Measurements from ENCODE around the gene PEX3. TPM values are rescaled to one million over a fixed set of nuclear protein-coding genes. Genes with fewer than 3 reads are reported as not detected.

The PEX3 gene
- total and polyA plus RNA-seq, 10 donors, result 9.0 to 21.2 (median 14.4) TPM

DNA sequence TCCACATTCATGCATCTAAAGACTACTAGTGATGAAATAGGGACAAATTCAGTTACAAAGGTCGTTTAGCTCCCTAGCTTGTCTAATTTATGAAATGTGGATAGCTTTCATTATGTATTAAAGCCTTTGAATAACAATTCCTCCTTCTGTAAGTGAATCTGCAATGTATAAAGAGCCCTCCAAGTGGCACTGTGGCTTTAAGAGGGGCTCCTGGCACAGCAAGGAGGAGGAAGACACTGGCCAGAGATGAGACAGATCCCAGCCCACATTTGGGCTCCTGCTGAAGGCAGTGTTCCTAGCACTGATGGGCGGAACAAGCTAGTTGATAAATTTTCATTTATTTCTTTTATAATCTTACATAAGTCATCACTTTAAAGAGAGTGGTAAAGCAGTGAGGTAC, 78.5 kb downstream of the PEX3 start:
- no peak for DNase-seq
- TF ChIP-seq POLR2AphosphoS5 (IDR thresholded peaks at IDR 0.05) (no peak), POLR2A (IDR thresholded peaks at IDR 0.05) (no peak)
- TF ChIP-seq, protein P1, sequence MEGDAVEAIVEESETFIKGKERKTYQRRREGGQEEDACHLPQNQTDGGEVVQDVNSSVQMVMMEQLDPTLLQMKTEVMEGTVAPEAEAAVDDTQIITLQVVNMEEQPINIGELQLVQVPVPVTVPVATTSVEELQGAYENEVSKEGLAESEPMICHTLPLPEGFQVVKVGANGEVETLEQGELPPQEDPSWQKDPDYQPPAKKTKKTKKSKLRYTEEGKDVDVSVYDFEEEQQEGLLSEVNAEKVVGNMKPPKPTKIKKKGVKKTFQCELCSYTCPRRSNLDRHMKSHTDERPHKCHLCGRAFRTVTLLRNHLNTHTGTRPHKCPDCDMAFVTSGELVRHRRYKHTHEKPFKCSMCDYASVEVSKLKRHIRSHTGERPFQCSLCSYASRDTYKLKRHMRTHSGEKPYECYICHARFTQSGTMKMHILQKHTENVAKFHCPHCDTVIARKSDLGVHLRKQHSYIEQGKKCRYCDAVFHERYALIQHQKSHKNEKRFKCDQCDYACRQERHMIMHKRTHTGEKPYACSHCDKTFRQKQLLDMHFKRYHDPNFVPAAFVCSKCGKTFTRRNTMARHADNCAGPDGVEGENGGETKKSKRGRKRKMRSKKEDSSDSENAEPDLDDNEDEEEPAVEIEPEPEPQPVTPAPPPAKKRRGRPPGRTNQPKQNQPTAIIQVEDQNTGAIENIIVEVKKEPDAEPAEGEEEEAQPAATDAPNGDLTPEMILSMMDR (IDR thresholded peaks at IDR 0.05 in 8 of 11, conservative IDR thresholded peaks at IDR 0.05 in 3 of 11), result no peak
- intact Hi-C loops (cut with DNase I; ENCODE audit: low total_unique reads), result no loop called here
- no peak overlapping the region for H3K4me3 ChIP-seq
- peak overlapping the region in 5 of 8 donors; percentile 28 to 76 (median 68) for H3K27ac ChIP-seq
- H3K27me3 ChIP-seq (replicated peaks in 1 of 7), result no peaks in the 10 kb centered on the region
- peaks cover 0 to 14% (median 9%) of the 10 kb centered on the region in 6 donors for H3K4me1 ChIP-seq
- H3K36me3 ChIP-seq, result no peaks in the 10 kb centered on the region
- 62 to 71% (median 68%) methylated on average over 2 of the region's 2 CpGs for WGBS, 5 donors
- H3K9me3 ChIP-seq, result peaks cover 0 to 2% (median 0%) of the 10 kb centered on the region in 8 donors

DNA sequence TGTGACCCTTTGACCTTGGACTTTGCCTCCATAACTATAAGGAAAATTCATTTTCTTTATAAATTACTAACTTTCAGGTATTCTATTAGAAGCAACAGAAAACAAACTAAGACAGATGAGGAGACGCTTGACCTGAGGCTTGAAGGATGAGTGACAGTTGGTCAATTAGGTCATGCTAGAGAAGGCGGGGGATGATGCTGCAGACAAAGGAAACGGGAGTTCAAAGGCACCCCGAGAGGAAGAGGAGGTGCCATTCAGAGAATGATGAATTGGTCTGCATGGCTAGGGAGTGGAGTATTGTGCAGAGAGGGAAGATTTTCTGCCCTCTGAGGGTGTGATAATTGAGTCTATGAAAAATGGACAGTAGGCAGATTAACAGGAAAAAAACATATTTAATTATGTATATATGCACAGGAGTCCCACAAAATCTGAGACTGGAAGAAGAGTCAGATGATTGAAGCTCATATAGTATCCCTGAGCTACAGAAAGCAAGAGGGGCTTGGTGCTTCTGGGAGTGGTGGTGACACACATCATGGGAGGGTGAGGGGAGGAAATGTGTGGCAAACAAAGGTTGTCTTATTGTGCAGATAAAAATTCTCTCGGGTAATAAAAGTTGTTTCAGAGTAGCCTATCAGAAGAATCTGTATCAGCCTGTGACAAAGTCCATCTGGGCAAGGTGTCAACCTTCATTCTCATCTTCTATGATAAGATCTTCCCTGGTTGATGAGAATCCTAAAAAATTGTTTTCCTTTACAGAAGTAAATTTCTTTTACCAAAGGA, 81.3 kb downstream of the PEX3 start:
- 53 to 68% (median 59%) methylated on average over 5 of the region's 5 CpGs for WGBS, 5 donors
- no peaks in the 10 kb centered on the region for H3K9me3 ChIP-seq
- no peak for TF ChIP-seq POLR2A (IDR thresholded peaks at IDR 0.05)
- TF ChIP-seq POLR2AphosphoS5 (IDR thresholded peaks at IDR 0.05), result no peak
- TF ChIP-seq, protein P1 (IDR thresholded peaks at IDR 0.05 in 8 of 11, conservative IDR thresholded peaks at IDR 0.05 in 3 of 11), result no peak
- H3K4me1 ChIP-seq, result peaks cover 0 to 33% (median 23%) of the 10 kb centered on the region in 6 donors
- H3K27me3 ChIP-seq (replicated peaks in 1 of 7), result no peaks in the 10 kb centered on the region
- DNase-seq, result no peak
- H3K4me3 ChIP-seq, result no peak overlapping the region
- H3K36me3 ChIP-seq, result no peaks in the 10 kb centered on the region
- no peak overlapping the region for H3K27ac ChIP-seq
- intact Hi-C loops (cut with DNase I; ENCODE audit: low total_unique reads), result no loop called here

DNA sequence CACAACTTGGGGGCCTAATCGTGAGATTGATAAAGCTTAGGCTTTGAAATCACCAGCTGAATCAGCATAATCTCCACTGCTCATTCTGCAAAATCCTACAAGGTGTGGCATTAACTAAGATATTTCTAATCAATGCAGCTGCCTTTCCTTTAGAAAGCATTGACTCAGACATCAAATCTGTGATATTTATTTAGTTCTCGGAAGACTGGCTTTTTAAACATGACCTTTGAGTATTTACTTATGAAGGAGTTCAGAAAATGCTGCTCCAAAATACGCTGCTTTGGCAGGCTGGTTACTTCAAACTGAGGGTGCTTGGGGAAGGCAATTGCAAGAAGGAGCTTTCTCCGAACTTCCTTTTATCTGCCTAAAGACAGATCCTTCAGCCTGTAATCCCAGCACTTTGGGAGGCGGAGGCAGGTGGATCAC, 84.6 kb downstream of the PEX3 start:
- Histone ChIP-seq H3K4me1 (peaks cover 4 to 49% (median 33%) of the 10 kb centered on the region in 6 donors), H3K27me3 (replicated peaks in 1 of 7) (no peaks in the 10 kb centered on the region), H3K36me3 (no peaks in the 10 kb centered on the region), H3K9me3 (no peaks in the 10 kb centered on the region), H3K4me3 (no peak overlapping the region), H3K27ac (peak overlapping the region in 2 of 8 donors; percentile 31 to 36)
- TF ChIP-seq, protein P1 (IDR thresholded peaks at IDR 0.05 in 8 of 11, conservative IDR thresholded peaks at IDR 0.05 in 3 of 11), result no peak
- no peak for TF ChIP-seq POLR2AphosphoS5 (IDR thresholded peaks at IDR 0.05)
- no peak for TF ChIP-seq POLR2A (IDR thresholded peaks at IDR 0.05)
- no peak for DNase-seq
- 83 to 92% (median 91%) methylated on average over 5 of the region's 5 CpGs for WGBS, 5 donors
- intact Hi-C loops (cut with DNase I; ENCODE audit: low total_unique reads), result no loop called here

DNA sequence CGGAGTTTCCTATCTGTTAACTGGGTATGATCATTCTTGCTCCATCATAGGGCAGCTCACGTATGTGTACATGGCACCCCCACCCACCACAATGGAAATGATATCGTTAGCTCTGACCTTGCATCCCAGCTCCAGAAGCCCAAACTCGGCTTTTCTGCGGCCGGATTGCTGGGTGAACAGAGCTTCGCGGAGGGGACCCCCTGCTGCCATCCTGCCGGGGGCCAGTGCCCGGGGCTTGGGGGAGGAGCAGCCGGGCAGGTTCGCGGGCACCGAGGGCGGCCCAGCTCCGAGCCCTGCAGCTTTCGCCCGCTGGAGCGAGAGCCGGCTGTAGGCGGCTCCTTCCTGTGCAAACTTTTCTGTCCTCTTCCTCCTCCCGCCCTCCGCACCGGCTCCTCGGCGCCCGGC, 85.9 kb downstream of the PEX3 start:
- no peaks in the 10 kb centered on the region for H3K27me3 ChIP-seq (replicated peaks in 1 of 7)
- intact Hi-C loops (cut with DNase I; ENCODE audit: low total_unique reads), result no loop called here
- peak; percentile 91 for DNase-seq
- no peaks in the 10 kb centered on the region for H3K36me3 ChIP-seq
- H3K4me3 ChIP-seq, result peak overlapping the region; percentile 42 to 79 (median 57)
- peaks cover 4 to 62% (median 35%) of the 10 kb centered on the region in 6 donors for H3K4me1 ChIP-seq
- H3K9me3 ChIP-seq, result no peaks in the 10 kb centered on the region
- H3K27ac ChIP-seq, result peak overlapping the region; percentile 36 to 88 (median 78)
- 1 to 3% (median 2%) methylated on average over 13 to 27 of the region's 27 CpGs for WGBS, 5 donors
- TF ChIP-seq POLR2AphosphoS5 (IDR thresholded peaks at IDR 0.05), result peak in 2 of 3 donors; percentile 49 to 54
- TF ChIP-seq, protein P1 (IDR thresholded peaks at IDR 0.05 in 8 of 11, conservative IDR thresholded peaks at IDR 0.05 in 3 of 11), result no peak
- TF ChIP-seq POLR2A (IDR thresholded peaks at IDR 0.05), result no peak
